ENCODE measurements around the gene GNRH2.

DNA sequence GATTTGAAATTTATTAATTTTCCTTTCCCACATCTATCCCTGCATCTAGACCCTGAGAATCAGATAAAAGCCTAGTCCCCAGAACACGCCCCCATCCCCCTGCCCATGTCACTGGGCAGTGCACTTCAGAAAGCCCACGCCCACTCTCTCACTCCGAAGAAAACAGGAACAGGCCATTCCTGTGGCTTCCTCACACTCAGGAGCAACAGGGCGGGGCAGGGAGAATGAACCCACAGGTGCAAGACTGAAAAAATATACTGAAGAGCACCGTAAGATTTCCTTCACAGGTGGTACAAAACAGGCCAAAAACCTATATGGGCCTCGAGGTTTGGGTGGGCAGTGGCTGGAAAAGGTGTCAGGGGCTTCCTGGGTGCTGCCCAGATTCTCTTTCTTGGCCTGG lies 31.4 kb downstream of the GNRH2 start:
- TF ChIP-seq, protein P1, sequence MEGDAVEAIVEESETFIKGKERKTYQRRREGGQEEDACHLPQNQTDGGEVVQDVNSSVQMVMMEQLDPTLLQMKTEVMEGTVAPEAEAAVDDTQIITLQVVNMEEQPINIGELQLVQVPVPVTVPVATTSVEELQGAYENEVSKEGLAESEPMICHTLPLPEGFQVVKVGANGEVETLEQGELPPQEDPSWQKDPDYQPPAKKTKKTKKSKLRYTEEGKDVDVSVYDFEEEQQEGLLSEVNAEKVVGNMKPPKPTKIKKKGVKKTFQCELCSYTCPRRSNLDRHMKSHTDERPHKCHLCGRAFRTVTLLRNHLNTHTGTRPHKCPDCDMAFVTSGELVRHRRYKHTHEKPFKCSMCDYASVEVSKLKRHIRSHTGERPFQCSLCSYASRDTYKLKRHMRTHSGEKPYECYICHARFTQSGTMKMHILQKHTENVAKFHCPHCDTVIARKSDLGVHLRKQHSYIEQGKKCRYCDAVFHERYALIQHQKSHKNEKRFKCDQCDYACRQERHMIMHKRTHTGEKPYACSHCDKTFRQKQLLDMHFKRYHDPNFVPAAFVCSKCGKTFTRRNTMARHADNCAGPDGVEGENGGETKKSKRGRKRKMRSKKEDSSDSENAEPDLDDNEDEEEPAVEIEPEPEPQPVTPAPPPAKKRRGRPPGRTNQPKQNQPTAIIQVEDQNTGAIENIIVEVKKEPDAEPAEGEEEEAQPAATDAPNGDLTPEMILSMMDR (IDR thresholded peaks at IDR 0.05; ENCODE audit: low read depth, low read length): no peak
- TF ChIP-seq POLR2A (IDR thresholded peaks at IDR 0.05; ENCODE audit: extremely low read depth, insufficient read length) (no peak), MYC (IDR thresholded peaks at IDR 0.05; ENCODE audit: low read depth, low read length) (no peak)
- TF ChIP-seq, protein P2, sequence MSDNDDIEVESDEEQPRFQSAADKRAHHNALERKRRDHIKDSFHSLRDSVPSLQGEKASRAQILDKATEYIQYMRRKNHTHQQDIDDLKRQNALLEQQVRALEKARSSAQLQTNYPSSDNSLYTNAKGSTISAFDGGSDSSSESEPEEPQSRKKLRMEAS (IDR thresholded peaks at IDR 0.05; ENCODE audit: low read depth, low read length): no peak
